Cardiac muscle cell (in vitro differentiated cells and primary cell): ENCODE data around the gene ELAPOR2. TPM values are rescaled to one million over a fixed set of nuclear protein-coding genes. Genes with fewer than 3 reads are reported as not detected.

Experiments used
- DNase-seq, 2 donors: peaks; one replicate each; pipeline versions ENCODE4 v3.0.0 to v3.0.0-alpha.2; 2010 to 2017; ENCODE audit warnings: low read depth in 1 of 2, low spot score in 1 of 2
- H3K27ac ChIP-seq: fragments of 200-600 bp; sonication (generic); 2 replicates; pipeline ENCODE4 v1.5.1; 2016
- H3K27me3 ChIP-seq: fragments of 200-600 bp; sonication (generic); 2 replicates; pipeline ENCODE4 v1.6.0; 2016; ENCODE audit warnings: control low read depth
- H3K36me3 ChIP-seq: fragments of 200-600 bp; sonication (generic); 2 replicates; pipeline ENCODE4 v1.5.1; 2016; ENCODE audit warnings: control low read depth
- H3K4me1 ChIP-seq: fragments of 200-600 bp; sonication (generic); 2 replicates; pipeline ENCODE4 v1.8.1; 2017; ENCODE audit warnings: low read depth, mild to moderate bottlenecking, mixed run types
- H3K4me3 ChIP-seq: fragments of 200-600 bp; sonication (generic); 2 replicates; pipeline ENCODE4 v1.5.1; 2016; ENCODE audit warnings: mild to moderate bottlenecking
- H3K9me3 ChIP-seq: fragments of 200-600 bp; sonication (generic); 2 replicates; pipeline ENCODE4 v1.5.1; 2017; ENCODE audit warnings: low read depth, mild to moderate bottlenecking, control low read depth
- polyA plus RNA-seq: library from polyadenylated mRNA; unstranded; fragments of >200 nt; fragmentation: Nextera tagmentation; extraction: Ambion mirVana; gene quantifications from 2 replicates; pipeline ENCODE4 v1.2.1, GENCODE V29; 2016
- total RNA-seq: library from RNA; depleted of rRNA; stranded (reverse); fragments of >200 nt; gene quantifications from 2 replicates; pipeline ENCODE4 v1.2.3, GENCODE V29; 2016
- TF ChIP-seq, protein P1 (sequence below): IDR thresholded peaks from 2 replicates; pipeline ENCODE4 v1.5.1; 2012; ENCODE audit warnings: low read depth, mild to moderate bottlenecking, low read length

ELAPOR2 gene
- total and polyA plus RNA-seq, 2 experiments from 2014 or later: 35.8 to 50.6 TPM

DNA sequence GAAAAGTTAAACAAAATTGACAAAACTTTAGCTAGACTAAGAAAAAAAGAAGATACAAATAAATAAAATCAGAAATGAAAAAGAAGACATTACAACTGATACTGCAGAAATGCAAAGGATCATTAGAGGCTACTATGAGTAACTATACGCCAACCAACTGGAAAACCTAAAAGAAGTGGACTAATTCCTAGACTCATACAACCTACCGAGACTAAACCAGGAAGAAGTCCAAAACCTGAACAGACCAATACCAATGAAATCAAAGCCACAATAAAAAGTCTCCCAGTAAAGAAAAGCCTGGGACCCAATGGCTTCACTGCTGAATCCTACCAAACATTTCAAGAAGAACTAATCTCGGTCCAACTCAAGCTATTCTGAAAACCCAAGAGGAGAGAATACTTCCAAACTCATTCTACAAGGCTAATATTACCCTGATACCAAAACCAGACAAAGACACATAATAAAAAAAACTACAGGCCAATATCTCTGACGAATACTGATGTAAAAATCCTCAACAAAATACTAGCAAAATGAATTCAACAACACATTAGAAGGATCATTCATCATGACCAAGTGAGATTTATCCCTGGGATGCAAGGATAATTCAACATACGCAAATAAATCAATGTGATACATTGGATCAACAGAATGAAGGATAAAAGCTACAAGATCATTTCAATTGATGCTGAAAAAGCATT lies 20.3 kb downstream of the ELAPOR2 start:
- peaks cover 11% of the 10 kb centered on the region for H3K4me1 ChIP-seq
- peak overlapping the region; percentile 93 for H3K27ac ChIP-seq
- no peaks in the 10 kb centered on the region for H3K9me3 ChIP-seq
- no peaks in the 10 kb centered on the region for H3K36me3 ChIP-seq
- H3K4me3 ChIP-seq: peak overlapping the region; percentile 98
- H3K27me3 ChIP-seq: no peaks in the 10 kb centered on the region
- DNase-seq: no peak
- TF ChIP-seq, protein P1, sequence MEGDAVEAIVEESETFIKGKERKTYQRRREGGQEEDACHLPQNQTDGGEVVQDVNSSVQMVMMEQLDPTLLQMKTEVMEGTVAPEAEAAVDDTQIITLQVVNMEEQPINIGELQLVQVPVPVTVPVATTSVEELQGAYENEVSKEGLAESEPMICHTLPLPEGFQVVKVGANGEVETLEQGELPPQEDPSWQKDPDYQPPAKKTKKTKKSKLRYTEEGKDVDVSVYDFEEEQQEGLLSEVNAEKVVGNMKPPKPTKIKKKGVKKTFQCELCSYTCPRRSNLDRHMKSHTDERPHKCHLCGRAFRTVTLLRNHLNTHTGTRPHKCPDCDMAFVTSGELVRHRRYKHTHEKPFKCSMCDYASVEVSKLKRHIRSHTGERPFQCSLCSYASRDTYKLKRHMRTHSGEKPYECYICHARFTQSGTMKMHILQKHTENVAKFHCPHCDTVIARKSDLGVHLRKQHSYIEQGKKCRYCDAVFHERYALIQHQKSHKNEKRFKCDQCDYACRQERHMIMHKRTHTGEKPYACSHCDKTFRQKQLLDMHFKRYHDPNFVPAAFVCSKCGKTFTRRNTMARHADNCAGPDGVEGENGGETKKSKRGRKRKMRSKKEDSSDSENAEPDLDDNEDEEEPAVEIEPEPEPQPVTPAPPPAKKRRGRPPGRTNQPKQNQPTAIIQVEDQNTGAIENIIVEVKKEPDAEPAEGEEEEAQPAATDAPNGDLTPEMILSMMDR: no peak

DNA sequence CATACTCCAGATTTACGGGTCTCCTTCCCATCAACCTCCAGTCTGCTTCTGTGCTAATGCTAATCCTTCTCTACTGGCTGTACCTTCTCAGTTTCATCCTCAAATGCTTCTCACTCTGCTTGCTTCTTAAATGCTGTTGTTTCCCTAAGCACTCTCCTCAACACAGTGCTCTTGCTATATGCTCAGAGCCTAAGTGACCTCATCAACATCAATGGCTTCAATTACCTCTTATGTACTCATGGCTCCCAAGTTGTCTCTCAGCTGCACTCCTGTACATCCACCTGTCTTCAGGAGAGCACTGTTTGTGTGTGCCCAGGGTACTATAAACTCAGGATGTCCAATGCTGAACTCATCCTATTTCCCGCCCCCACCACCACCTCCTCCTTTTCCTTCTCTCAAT lies 22.5 kb downstream of the ELAPOR2 start:
- H3K4me3 ChIP-seq: no peak overlapping the region
- DNase-seq: no peak
- no peaks in the 10 kb centered on the region for H3K9me3 ChIP-seq
- no peaks in the 10 kb centered on the region for H3K27me3 ChIP-seq
- H3K27ac ChIP-seq: no peak overlapping the region
- no peaks in the 10 kb centered on the region for H3K36me3 ChIP-seq
- TF ChIP-seq, protein P1: no peak
- H3K4me1 ChIP-seq: peaks cover 11% of the 10 kb centered on the region

DNA sequence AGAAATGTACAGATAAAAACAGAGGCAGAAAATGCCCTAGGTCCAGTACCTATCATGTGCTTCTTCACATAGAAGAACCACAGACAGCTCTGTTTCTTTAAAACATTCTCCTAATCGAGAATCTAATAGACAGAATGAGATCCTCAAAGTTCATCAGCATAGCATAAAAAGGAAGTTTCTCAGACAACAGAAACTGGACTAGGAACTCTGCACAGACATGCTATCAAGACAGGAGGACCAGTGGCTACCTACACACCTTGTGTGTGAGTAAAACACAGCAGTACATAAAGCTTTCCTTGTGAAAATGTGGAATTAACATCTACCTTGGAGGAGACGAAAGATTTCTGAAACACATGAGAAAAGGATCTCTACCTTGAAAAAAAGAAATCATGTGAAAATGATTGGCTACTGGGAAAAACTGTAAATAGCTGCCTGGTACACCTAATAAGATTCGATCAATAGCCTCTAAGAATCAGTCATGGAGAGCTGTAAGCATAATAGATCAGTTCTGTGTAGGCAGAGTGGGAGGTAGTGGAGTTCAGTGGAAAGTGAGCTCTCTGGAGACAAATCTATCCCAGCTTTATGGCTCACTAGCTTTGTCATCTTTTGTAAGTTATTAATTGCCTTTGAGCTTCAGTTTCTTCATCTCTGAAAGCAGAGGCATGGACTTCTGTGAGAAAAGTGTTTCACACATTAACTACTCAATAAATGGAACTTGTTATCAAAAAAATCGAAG lies 26.7 kb downstream of the ELAPOR2 start:
- Histone ChIP-seq H3K9me3 (no peaks in the 10 kb centered on the region), H3K36me3 (no peaks in the 10 kb centered on the region), H3K4me3 (no peak overlapping the region), H3K27ac (no peak overlapping the region), H3K4me1 (no peaks in the 10 kb centered on the region), H3K27me3 (no peaks in the 10 kb centered on the region)
- DNase-seq: no peak
- TF ChIP-seq, protein P1: no peak

DNA sequence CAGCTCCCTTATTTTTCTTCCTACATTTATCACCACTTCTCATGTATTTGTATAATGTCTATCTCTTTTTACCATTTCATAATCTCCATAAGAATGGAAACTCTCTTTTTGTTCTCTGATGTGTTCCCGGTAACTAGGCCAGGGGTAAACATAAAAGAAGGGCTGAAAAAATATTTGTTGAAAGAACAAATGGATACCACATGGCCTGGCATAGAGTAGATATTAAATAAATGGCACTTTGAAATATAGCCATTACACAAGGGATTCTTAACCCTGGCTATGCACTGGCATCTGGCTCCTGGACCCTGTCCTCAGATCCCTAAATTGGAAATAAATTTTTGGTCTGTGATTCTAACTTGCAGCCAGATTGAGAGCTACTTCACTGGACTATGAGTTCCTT lies 30.4 kb downstream of the ELAPOR2 start:
- TF ChIP-seq, protein P1: no peak

DNA sequence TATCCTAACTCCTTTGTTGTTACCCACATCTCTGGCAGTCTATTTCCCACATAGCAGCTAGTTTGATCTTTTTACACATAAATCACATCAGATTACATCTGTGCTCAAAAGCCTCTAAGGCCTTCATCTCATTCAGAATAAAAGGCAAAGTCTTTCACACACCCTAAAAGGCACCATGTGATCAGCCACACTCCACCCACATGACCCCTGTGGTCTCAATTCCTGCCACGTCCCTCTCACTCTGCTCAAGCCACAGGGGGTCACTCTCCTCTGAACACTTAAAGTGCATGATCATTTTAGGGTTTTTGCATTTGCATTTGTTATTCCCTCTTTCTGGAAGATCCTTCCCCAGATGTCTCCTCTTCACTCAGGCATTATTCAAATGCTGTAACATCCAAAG lies 30.8 kb downstream of the ELAPOR2 start:
- Histone ChIP-seq H3K9me3 (no peaks in the 10 kb centered on the region), H3K27me3 (no peaks in the 10 kb centered on the region), H3K4me1 (no peaks in the 10 kb centered on the region), H3K36me3 (no peaks in the 10 kb centered on the region), H3K4me3 (no peak overlapping the region), H3K27ac (no peak overlapping the region)
- TF ChIP-seq, protein P1: no peak
- DNase-seq: no peak

More for the DNA sequence above, 30.4 kb downstream of the ELAPOR2 start:
- Histone ChIP-seq H3K9me3 (no peaks in the 10 kb centered on the region), H3K27me3 (no peaks in the 10 kb centered on the region), H3K4me3 (no peak overlapping the region), H3K27ac (no peak overlapping the region), H3K4me1 (no peaks in the 10 kb centered on the region), H3K36me3 (no peaks in the 10 kb centered on the region)
- no peak for DNase-seq
